Trophoblast cell (in vitro differentiated cells and primary cell): ENCODE data around the gene TBC1D5.

Experiments
- DNase-seq, 2 donors: peaks; one replicate each; pipeline ENCODE4 v3.0.0-alpha.2; 2016
- H2AFZ ChIP-seq: 2 replicates; pipeline ENCODE4 v1.6.1; 2013; ENCODE audit warnings: low read length, moderate library complexity, mild to moderate bottlenecking; ENCODE audit not compliant: insufficient read depth, poor library complexity
- H2AK5ac ChIP-seq: 2 replicates; pipeline ENCODE4 v1.6.1; 2013; ENCODE audit warnings: mild to moderate bottlenecking, low read length
- H2BK120ac ChIP-seq: 2 replicates; pipeline ENCODE4 v1.6.1; 2013; ENCODE audit warnings: low read length, mild to moderate bottlenecking, moderate library complexity; ENCODE audit not compliant: insufficient read depth, poor library complexity
- H2BK12ac ChIP-seq: 2 replicates; pipeline ENCODE4 v1.6.1; 2013; ENCODE audit warnings: mild to moderate bottlenecking, low read length, moderate library complexity
- H2BK5ac ChIP-seq: 2 replicates; pipeline ENCODE4 v1.6.1; 2013; ENCODE audit warnings: low read length, low read depth, moderate library complexity, mild to moderate bottlenecking; ENCODE audit not compliant: poor library complexity
- H3K14ac ChIP-seq: 2 replicates; pipeline ENCODE4 v1.6.1; 2013; ENCODE audit warnings: mild to moderate bottlenecking, low read length
- H3K18ac ChIP-seq: 2 replicates; pipeline ENCODE4 v1.6.1; 2013; ENCODE audit warnings: mild to moderate bottlenecking, low read length
- H3K23ac ChIP-seq: 2 replicates; pipeline ENCODE4 v1.6.1; 2013; ENCODE audit warnings: low read length
- H3K27ac ChIP-seq: 2 replicates; pipeline ENCODE4 v1.5.1; 2013; ENCODE audit warnings: low read depth, mild to moderate bottlenecking, inconsistent platforms, low read length, moderate library complexity
- H3K27me3 ChIP-seq: 2 replicates; pipeline ENCODE4 v1.6.1; 2013; ENCODE audit warnings: inconsistent platforms, mild to moderate bottlenecking, low read length, moderate library complexity; ENCODE audit not compliant: insufficient read depth
- H3K36me3 ChIP-seq, 2 experiments: 1 replicate in 1 of 2; 2 replicates in 1 of 2; pipeline ENCODE4 v1.6.1; 2013; ENCODE audit warnings: low read length in 2 of 2, mild to moderate bottlenecking in 2 of 2, moderate library complexity in 1 of 2; ENCODE audit not compliant: insufficient read depth in 2 of 2, control insufficient read depth in 1 of 2
- H3K4ac ChIP-seq: 2 replicates; pipeline ENCODE4 v1.6.1; 2013; ENCODE audit warnings: low read depth, mild to moderate bottlenecking, low read length, moderate library complexity
- H3K4me1 ChIP-seq, 2 experiments: 1 replicate in 1 of 2; 2 replicates in 1 of 2; pipeline ENCODE4 v1.6.1; 2013; ENCODE audit warnings: low read length in 2 of 2, mild to moderate bottlenecking in 2 of 2, moderate library complexity in 1 of 2; ENCODE audit not compliant: insufficient read depth in 2 of 2, control insufficient read depth in 1 of 2
- H3K4me2 ChIP-seq: 2 replicates; pipeline ENCODE4 v1.6.1; 2013; ENCODE audit warnings: inconsistent platforms, mild to moderate bottlenecking, low read length, moderate library complexity
- H3K4me3 ChIP-seq: 2 replicates; pipeline ENCODE4 v1.5.1; 2013; ENCODE audit warnings: mild to moderate bottlenecking, low read depth, low read length, inconsistent platforms
- H3K79me1 ChIP-seq: one replicate; pipeline ENCODE4 v1.6.1; 2013; ENCODE audit warnings: low read length
- H3K79me2 ChIP-seq: 2 replicates; pipeline ENCODE4 v1.6.1; 2013; ENCODE audit warnings: low read length, mild to moderate bottlenecking; ENCODE audit not compliant: control insufficient read depth, insufficient read depth, poor library complexity
- H3K9ac ChIP-seq: 2 replicates; pipeline ENCODE4 v1.6.1; 2013; ENCODE audit warnings: mild to moderate bottlenecking, low read length
- H3K9me3 ChIP-seq: 2 replicates; pipeline ENCODE4 v1.6.1; 2013; ENCODE audit warnings: low read depth, mild to moderate bottlenecking, control low read depth, inconsistent platforms, low read length; ENCODE audit not compliant: insufficient read depth
- H4K12ac ChIP-seq: 2 replicates; pipeline ENCODE4 v1.6.1; 2013; ENCODE audit warnings: low read depth, mild to moderate bottlenecking, low read length, moderate library complexity
- H4K8ac ChIP-seq: 2 replicates; pipeline ENCODE4 v1.6.1; 2013; ENCODE audit warnings: low read depth, mild to moderate bottlenecking, low read length, moderate library complexity
- H4K91ac ChIP-seq: one replicate; pipeline ENCODE4 v1.6.1; 2013; ENCODE audit warnings: low read depth, mild to moderate bottlenecking, low read length, moderate library complexity
- WGBS: extraction: QIAGEN DNeasy Blood & Tissue Kit; methylation state at CpG from one replicate; pipeline ENCODE4 v1.1.7; 2013; ENCODE audit warnings: missing lambda C conversion rate; ENCODE audit not compliant: insufficient read length, insufficient coverage; ENCODE audit errors: extremely low coverage; 5-methylcytosine and 5-hydroxymethylcytosine counted together

The TBC1D5 gene

GRCh38 chr3:17433876-17434275, 308.6 kb downstream of the TBC1D5 start:
- no peaks in the 10 kb centered on the region for H3K79me1 ChIP-seq
- no peak overlapping the region for H3K9ac ChIP-seq
- no peak overlapping the region for H2BK5ac ChIP-seq
- WGBS = no CpG with 5 or more reads among the region's 4 CpGs
- no peak overlapping the region for H3K23ac ChIP-seq
- H3K36me3 ChIP-seq = no peaks in the 10 kb centered on the region
- H3K79me2 ChIP-seq = no peaks in the 10 kb centered on the region
- no peak overlapping the region for H4K12ac ChIP-seq
- H2BK12ac ChIP-seq = no peak overlapping the region
- no peak overlapping the region for H2AFZ ChIP-seq
- H2BK120ac ChIP-seq = no peak overlapping the region
- H2AK5ac ChIP-seq = no peak overlapping the region
- no peak for DNase-seq
- no peak overlapping the region for H3K18ac ChIP-seq
- no peaks in the 10 kb centered on the region for H3K4me1 ChIP-seq
- no peak overlapping the region for H3K14ac ChIP-seq
- H3K27ac ChIP-seq = no peak overlapping the region
- H3K9me3 ChIP-seq = no peaks in the 10 kb centered on the region
- H3K4me3 ChIP-seq = no peak overlapping the region
- H4K8ac ChIP-seq = no peak overlapping the region
- no peaks in the 10 kb centered on the region for H3K27me3 ChIP-seq
- no peak overlapping the region for H3K4ac ChIP-seq
- no peak overlapping the region for H4K91ac ChIP-seq
- H3K4me2 ChIP-seq = no peak overlapping the region

- Histone ChIP-seq H4K91ac (no peak overlapping the region), H4K8ac (no peak overlapping the region), H3K14ac (no peak overlapping the region), H4K12ac (no peak overlapping the region), H2BK12ac (no peak overlapping the region), H3K79me2 (no peaks in the 10 kb centered on the region), H3K4ac (no peak overlapping the region), H2BK120ac (no peak overlapping the region), H3K9ac (no peak overlapping the region), H3K18ac (no peak overlapping the region), H3K79me1 (no peaks in the 10 kb centered on the region), H3K9me3 (no peaks in the 10 kb centered on the region), H3K27me3 (no peaks in the 10 kb centered on the region), H3K36me3 (no peaks in the 10 kb centered on the region), H3K4me1 (no peaks in the 10 kb centered on the region), H3K4me2 (no peak overlapping the region), H3K27ac (no peak overlapping the region), H2AK5ac (no peak overlapping the region), H3K23ac (no peak overlapping the region), H3K4me3 (no peak overlapping the region), H2BK5ac (no peak overlapping the region), H2AFZ (no peak overlapping the region)
- DNase-seq = no peak
These were observed 310.2 kb downstream of the TBC1D5 start for GRCh38 chr3:17432236-17432635.

- H3K27me3 ChIP-seq = no peaks in the 10 kb centered on the region
- no peak overlapping the region for H4K91ac ChIP-seq
- H3K4me1 ChIP-seq = no peaks in the 10 kb centered on the region
- H3K4ac ChIP-seq = no peak overlapping the region
- H3K79me2 ChIP-seq = no peaks in the 10 kb centered on the region
- no peak overlapping the region for H3K18ac ChIP-seq
- no peak overlapping the region for H3K9ac ChIP-seq
- no peak overlapping the region for H2BK5ac ChIP-seq
- H3K36me3 ChIP-seq = no peaks in the 10 kb centered on the region
- no peaks in the 10 kb centered on the region for H3K9me3 ChIP-seq
- no peak overlapping the region for H3K4me3 ChIP-seq
- H2AK5ac ChIP-seq = no peak overlapping the region
- no peak overlapping the region for H2BK120ac ChIP-seq
- no peak for DNase-seq
- no peak overlapping the region for H2BK12ac ChIP-seq
- H3K79me1 ChIP-seq = no peaks in the 10 kb centered on the region
- H4K12ac ChIP-seq = no peak overlapping the region
- WGBS = no CpG with 5 or more reads among the region's 2 CpGs
- H2AFZ ChIP-seq = no peak overlapping the region
- no peak overlapping the region for H3K14ac ChIP-seq
- H3K27ac ChIP-seq = no peak overlapping the region
- H4K8ac ChIP-seq = no peak overlapping the region
- H3K4me2 ChIP-seq = no peak overlapping the region
- no peak overlapping the region for H3K23ac ChIP-seq
These were observed 310.9 kb downstream of the TBC1D5 start for GRCh38 chr3:17431484-17432045.

GRCh38 chr3:17431004-17431403, 311.4 kb downstream of the TBC1D5 start:
- no peak overlapping the region for H2AK5ac ChIP-seq
- H3K4me1 ChIP-seq = no peaks in the 10 kb centered on the region
- H2AFZ ChIP-seq = no peak overlapping the region
- H3K9me3 ChIP-seq = no peaks in the 10 kb centered on the region
- no peak overlapping the region for H2BK12ac ChIP-seq
- H3K79me1 ChIP-seq = no peaks in the 10 kb centered on the region
- H3K9ac ChIP-seq = no peak overlapping the region
- H3K4me3 ChIP-seq = no peak overlapping the region
- no peaks in the 10 kb centered on the region for H3K79me2 ChIP-seq
- no peak overlapping the region for H3K14ac ChIP-seq
- H2BK120ac ChIP-seq = no peak overlapping the region
- no peak overlapping the region for H3K4me2 ChIP-seq
- no peak overlapping the region for H3K18ac ChIP-seq
- no peak overlapping the region for H2BK5ac ChIP-seq
- WGBS = no CpG with 5 or more reads among the region's 2 CpGs
- no peak overlapping the region for H3K4ac ChIP-seq
- H4K91ac ChIP-seq = no peak overlapping the region
- H3K27me3 ChIP-seq = no peaks in the 10 kb centered on the region
- no peak overlapping the region for H4K8ac ChIP-seq
- no peaks in the 10 kb centered on the region for H3K36me3 ChIP-seq
- peak in 1 of 2 donors; percentile 59 for DNase-seq
- H3K27ac ChIP-seq = no peak overlapping the region
- no peak overlapping the region for H4K12ac ChIP-seq
- H3K23ac ChIP-seq = no peak overlapping the region
